Renal pelvis (tissue), 4 donors: Measurements from ENCODE around the gene ASTN2. TPM values are rescaled to one million over a fixed set of nuclear protein-coding genes. Genes with fewer than 3 reads are reported as not detected.

Source experiments
- DNase-seq: peaks from one replicate; pipeline ENCODE4 v3.0.0-alpha.2; 2013
- polyA plus RNA-seq, 3 donors: library from polyadenylated mRNA; unstranded; fragments of 120-200 nt; gene quantifications; one replicate each; pipeline ENCODE4 v1.2.1, GENCODE V29; 2013; ENCODE audit not compliant: insufficient read length in 3 of 3

Gene ASTN2
- polyA plus RNA-seq, 3 donors, result 14.8 to 16.2 (median 15.9) TPM

DNA sequence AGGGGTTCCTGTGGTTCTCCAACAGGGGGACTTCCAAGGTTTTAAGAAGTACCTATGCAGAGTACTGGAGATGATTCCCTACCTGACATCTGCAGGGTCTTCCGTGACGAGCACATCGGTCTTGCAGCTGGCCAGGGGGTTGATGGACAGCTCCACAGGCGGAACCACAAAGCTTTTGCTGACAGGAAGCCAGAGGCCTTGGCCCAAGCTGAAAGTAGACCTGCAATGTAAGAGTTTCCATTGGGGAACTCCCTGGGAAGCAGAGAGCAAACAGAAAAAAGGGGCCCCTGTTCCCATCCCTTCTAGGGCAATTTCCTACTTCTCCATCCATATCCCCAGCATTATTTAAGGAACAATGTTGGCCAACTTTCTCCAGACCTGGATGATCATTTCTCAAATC lies 439.7 kb downstream of the ASTN2 start:
- no peak for DNase-seq

DNA sequence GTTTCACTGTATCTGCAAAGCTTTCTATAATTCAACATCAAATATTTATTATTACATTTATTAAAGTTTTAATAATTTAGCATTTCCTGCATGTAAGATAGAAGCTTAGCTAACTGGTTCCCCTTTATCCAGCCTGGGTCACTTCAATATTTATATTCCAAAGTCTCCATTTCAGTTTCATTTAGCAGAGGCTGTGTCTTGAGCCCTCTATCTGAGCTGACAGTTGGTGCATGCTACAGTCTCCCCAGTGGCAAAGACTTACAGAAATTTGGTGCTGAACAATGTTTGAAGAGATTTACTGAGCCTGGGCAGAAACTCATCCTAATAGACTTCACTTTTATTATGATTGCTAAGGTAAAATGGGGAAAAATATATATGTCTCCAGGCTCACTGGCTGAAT lies 448.7 kb downstream of the ASTN2 start:
- no peak for DNase-seq

DNA sequence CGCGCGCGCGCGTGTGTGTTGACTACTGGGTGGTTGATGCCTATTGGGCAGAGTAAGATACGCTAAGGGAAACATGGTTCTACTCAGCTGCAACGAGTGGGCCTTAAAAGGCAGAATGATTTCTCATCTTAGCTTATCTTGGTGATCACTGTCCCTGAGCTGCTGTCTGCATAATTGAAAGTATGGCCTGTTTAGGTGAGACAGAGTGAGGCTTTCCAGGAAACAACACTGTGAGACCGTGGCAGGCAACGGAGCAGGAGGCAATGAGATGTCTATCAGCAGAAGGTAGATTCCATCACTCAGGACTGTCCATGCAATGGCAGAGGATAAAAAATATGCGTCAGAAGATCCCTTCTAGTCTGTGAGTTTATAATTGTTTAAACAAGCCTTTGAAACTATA lies 450.6 kb downstream of the ASTN2 start:
- no peak for DNase-seq

DNA sequence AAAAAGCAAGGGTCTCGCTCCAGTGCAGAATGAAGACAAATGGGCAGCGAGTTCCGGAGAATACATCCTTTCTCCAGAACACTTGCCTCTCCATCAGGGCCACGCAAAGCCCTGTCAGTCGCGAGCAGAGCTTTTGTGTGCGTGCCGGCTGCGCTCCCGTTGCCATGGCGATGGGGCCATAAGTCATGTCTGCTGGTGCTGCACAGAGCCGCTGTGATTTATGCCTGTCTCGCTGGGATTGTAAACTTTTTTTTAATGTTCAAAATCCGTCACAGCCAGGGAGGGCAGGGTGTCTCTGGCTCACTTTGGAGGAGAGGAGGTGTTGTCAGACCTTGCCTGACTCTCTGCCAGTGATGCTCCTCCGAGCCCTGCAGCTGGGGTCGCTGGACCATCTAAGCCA lies 455.0 kb downstream of the ASTN2 start:
- peak; percentile 58 for DNase-seq

DNA sequence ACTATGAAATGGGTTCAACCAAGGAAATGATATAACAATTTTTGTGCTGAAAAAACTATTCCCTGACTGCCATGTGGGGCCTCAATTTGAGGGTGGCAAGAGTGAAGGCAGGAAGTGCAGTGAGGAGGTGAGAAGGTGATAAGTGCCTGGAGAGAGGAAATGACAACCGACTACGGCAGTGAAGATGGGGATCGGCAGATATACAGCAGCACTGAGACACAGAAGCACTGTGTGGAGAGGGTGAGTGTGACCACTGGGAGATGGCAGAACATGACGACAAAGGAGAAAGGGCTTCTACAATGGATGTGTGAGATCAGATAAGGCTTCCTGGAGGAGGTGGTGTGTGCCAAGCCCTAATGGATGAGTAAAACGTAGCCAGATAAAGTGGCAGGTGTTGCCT lies 456.0 kb downstream of the ASTN2 start:
- no peak for DNase-seq

DNA sequence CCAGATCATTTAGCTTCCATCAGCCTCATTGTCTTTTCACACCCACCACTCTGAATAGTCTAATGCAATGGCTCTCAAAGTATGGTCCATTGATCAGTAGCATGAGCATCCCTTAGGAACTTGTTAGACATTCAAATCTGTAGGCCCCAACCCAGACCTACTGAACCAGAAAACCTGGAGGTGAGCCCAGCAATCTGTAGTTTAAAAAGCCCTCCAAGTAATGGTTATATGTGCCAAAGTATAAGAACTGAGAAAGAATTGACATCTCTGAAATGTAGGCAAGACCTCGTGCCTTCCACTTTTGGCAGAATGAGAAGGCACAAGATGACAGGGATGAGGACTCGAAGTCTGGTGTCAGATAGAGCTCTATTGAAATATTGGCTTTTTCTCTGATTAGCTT lies 460.1 kb downstream of the ASTN2 start:
- no peak for DNase-seq

DNA sequence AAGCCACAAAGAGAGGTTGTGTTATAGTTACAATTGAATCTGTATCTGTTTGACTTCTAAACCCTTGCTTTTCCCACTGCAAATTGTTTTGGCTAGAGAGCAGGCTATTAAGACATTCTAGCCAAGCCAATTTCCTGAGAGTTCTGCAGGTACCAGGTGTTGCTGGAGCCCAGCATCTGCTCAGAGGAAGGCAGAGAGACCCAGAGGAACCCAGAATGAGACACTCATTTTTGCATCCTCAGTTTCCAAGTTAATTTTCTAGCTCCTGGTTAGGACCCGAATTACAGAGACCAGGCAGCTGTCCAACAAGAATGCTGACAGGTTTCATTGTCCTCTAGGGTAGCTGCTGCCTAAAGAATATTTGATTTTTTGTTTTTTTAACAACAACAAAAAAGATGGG lies 461.6 kb downstream of the ASTN2 start:
- no peak for DNase-seq

DNA sequence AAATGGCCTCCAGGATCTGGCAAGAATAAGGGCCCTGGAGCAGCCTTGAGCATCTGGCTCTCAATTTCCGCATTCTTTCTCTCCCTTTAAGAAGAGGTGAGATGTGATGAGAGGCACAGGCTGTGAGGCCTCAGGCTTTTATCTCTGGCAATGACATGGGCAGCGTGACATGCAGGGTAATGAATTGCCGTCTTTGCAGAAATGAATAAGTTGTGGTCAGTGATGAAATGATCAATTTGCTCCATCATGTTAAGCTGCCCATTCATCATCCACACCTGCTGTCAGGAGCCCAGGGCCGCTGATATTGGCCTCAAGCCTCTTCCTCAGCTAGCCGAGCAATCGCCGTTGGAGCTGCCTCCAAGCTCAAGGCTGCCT lies 462.4 kb downstream of the ASTN2 start:
- no peak for DNase-seq

DNA sequence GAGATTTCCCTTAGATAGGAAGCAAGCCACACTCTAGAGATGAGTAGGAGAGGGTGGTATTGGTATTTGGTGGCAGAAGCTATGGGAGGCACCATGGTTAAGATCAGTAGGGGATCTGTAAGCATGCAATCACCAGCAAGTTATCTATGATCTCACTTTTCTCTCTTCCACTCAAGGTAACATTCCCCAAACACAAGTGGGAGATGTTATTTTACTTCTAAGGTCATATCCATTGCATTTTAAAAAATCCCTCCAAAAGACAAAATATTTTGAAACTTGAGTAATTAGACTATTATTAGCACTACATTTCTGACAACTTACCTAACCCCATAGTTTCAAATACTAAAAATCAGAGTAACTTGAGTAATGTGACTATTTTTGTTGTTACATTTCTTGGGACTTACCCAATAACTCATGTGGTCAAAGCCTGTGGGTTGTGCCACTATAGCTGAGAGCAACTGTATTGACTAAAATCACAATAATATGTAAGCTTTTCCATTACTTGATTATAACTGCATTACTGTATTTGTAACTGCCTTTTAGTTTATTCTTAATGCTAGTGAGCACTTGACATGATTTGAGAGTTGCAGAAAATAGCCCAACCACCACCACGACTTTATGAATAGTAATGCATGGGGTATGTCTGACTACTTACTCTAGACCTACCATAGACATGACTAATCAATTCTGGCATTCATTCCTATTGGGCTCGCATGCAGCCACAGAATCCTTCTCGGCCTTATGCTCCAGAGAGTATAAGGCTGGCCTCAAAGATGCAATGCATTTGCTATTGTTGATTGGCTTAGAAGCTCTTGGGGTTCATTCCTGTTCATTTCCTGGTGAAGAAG lies 463.0 kb downstream of the ASTN2 start:
- DNase-seq, result no peak

DNA sequence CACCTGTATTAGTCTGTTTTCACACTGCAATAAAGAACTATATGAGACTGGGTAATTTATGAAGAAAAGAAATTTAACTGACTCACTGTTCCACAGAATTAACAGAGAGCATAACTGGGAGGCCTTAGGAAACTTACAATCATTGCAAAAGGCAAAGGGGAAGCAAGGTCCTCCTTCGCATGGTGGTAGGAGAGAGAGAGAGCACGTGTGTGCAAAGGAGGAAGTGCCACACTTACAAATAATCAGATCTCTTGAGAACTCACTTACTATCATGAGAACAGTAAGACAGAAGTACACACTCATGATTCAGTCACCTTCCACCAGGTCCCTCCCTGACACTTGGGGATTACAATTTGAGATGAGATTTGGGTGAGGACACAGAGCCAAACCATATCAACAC lies 469.0 kb downstream of the ASTN2 start:
- no peak for DNase-seq

DNA sequence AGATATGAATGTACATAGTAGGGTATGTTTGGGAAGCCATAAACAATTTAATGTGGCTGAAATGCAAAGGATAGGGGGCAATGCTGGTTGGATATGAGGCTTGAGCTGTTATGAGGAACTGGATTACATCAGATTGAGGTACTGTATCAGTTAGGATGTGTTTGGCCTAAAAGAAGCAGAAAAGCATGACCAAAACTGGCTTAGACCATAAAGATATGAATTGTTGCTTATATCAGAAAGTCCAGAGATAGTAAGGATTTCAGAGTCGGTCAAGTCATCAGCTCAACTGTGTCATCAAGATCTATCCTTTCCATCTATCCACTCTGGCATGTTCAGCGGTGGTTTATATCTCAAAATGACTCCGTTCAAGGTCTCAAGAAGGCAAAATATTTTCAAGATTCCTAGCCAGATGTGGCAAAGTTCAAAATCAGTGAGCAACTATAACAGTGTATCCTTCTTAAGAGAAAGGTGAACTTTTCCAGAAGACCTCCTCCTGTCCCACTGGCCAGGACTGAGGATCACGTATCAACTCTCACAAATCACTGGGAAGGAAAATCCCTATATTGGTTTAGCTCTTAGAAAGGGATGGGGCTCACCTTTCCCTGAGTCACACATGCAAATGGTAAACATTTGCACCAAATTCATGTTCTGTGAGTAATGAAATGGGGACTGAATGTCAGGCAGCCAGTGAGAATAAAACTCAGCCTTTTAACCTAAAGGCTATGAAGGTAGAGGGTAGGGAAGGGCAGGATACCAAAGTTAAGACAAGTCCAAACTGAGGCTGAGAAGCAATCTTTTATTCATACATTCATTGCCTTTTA lies 469.9 kb downstream of the ASTN2 start:
- no peak for DNase-seq

DNA sequence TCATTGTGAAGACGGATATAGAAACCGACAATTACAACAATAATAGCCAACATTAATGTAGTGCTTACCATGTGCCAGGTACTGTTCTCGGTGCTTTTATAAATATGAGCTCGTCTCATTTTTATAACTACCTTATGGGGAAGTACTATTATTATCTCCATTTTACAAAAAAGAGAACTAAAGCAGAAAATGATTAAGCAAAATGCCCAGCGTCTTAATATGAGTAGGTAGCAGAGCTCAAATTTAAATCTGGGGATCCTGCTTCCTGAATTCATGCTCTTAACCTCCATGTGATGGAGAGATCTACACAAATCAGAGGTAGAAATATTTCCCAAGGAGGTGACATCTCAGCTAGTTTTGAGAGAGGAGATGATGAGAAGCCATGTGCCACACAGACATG lies 470.9 kb downstream of the ASTN2 start:
- no peak for DNase-seq

DNA sequence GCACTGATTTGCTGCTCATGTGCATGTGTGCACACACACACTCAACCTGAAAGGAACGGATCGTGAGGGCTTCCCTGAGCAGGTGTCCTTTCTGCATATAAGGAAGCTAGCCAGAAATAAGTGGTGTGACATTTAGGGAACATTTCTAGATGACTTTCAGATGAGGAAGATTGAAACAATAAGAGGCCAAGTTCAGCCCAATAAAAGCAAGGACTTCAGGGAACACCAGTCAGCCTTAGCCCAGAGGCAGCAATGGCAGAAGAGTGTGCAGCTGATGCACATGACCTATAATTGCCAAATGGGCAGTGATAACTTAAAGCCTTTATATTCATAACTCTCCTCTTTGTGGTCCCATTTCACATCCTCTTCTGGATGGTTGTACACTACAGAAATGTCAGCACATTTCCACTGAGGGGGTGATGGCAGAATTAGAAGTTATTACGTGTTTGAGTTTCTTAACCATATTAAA lies 472.2 kb downstream of the ASTN2 start:
- DNase-seq, result no peak

DNA sequence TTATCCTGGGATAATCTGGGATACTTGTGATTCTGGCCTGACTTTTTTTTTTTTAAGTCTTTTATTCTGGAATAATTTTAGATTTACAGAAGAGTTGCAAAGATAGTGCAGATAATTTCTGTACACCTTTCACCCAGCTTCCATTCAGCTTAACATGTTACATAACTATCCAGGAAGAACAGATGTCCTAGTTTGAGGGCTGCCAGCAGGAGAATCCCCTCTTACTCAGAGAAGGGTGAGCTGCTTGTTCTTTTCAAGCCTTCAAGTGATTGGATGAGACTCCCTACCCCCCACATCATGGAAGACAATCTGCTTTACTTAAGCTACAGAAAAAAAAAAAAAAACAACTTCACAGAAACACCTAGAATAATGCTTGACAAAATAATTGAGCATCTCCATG lies 473.6 kb downstream of the ASTN2 start:
- no peak for DNase-seq

DNA sequence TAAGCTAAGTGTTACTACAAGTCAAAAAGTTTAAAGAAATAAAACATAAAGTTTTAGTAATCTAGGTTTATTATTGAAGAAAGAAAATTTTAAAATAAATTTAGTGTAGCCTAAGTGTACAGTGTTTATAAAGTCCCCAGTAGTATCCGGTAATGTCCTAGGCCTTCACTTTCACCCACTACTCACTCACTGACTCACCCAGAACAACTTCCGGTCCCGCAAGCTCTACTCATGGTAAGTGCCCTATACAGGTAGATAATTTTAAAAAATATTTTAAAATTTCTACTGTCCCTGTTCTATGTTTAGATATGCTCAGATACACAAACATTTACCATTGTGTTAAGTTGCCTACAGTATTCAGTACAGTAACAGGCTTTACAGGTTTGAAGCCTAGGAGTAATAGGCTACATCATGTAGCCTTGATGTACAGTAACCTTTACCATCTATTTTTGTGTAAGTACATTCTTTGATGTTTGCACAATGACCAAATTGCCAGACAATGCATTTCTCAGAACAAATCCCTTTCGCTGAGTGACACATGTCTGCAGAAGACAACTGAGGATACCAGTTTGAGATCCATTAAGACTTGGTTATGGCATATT lies 474.1 kb downstream of the ASTN2 start:
- DNase-seq, result no peak

DNA sequence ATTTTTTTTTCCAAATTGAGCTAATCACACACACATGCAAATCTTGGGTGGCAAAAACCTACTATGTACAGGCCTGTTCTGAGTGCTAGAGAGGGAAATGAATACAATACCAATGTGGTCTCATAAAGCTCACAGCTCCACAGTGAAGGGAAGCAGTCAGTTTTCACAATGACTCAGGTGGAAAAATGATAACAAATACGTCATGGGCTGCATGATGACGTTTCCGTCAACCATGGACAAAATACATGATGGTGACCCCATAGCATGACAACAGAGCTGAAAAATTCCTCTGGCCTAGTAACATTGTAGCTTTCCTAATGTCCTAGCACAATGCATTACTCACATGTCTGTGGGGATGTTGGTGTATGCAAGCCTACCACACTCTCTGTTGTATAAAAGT lies 475.2 kb downstream of the ASTN2 start:
- DNase-seq, result no peak

DNA sequence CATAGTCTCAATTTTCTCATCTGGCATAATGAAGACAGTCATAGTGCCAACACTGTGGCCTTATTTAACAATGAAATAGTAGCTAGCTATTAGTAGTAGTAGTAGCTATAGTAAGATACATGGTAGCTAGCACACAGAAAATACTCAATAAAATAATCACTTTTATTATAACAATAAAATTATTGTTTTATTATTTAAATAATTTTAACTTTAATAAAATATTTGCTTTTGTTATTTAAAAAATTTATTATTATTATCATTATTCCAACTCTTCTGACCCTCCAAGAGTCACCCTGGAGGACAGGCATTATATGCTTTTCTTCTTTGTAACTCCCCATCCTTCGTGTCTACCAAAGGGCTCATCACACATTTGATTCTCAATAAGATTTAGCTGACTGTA lies 475.7 kb downstream of the ASTN2 start:
- no peak for DNase-seq

DNA sequence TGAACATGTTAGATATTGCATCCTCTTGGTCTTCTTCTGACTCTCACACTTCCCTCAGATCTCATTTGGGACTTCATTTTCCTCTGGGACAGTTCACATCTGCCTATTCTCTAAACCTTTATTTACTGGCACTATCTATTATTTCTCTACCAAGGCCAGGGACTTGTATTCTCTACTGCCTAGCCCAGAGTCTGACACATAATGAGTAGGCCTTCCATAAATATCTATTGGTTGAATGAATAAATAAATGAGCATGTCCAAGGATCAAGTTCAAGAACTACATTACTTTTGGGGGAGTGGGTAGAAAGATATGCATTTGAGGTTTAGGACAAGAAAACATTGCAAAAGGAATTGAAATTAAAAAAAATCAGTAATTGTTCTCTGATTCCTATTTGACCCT lies 477.5 kb downstream of the ASTN2 start:
- DNase-seq, result no peak

DNA sequence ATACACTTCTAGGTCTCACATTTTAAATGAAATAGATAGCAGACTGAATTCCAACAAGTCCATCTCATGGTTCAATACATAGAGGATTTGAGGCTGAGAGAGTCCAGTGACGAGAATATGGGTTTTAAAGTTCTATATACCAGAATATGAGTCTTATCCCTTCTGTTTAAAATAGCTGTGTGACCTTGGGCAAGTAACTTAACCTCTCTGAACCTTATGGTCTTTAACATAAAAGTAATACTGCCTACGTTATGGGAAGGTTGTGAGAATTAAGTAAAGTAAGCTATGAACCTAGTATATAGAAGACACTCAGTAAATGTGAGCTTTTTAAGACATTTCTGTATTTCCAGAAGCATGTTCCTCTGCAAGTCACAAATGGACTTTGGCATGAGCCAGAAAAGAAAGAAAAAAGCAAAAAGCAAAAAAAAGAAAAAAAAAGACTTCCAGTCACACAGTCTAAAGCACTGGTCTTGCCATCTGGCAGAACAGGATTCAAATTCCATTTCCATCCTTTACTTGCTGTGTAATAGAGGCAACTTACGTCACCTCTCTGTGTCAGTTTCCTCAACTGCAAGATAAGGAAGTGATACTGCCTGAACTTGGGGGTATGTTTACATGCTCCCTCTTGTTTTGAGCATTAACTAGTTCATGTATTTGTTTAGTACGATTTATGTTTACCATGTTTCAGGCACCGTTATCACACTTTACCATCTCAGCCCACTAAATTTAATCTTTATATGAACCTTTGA lies 479.5 kb downstream of the ASTN2 start:
- no peak for DNase-seq

DNA sequence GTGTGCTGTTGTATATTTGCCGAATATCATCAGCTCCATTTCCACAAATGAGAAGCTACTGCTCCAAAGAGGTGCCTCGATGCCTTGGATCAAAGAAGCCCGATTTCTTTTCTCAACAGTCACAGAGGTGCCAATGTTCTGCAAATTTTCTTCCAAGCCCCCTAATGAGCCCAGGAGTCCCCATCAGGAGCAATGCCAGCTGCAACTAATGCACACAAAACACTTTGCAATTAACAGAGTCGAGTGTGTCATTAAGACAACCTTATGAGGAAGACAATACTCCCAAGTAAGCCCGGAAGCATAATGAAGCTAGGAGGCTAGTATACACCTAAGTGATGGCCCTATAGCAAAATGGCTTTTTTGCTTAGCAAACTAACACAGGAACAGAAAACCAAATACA lies 480.7 kb downstream of the ASTN2 start:
- DNase-seq, result no peak

DNA sequence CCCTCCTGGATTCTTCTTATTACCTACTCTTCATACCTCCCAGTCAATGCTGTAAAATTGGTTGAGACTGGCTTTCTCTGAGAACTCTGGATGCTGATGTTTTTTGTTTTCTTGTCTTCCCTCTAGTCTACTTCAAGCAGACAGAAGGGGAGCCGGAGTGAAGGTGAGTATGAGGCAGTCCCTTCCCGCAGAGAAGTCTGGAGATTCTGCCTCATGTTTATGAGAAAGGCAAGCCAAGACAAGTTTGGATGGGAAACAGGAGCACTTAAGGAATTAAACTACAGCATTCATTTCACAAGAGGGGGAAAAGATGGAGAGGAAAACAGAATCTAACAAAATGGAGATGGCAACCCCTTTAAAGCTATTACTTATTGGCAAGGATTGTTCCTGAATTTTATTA lies 481.6 kb downstream of the ASTN2 start:
- DNase-seq, result no peak

DNA sequence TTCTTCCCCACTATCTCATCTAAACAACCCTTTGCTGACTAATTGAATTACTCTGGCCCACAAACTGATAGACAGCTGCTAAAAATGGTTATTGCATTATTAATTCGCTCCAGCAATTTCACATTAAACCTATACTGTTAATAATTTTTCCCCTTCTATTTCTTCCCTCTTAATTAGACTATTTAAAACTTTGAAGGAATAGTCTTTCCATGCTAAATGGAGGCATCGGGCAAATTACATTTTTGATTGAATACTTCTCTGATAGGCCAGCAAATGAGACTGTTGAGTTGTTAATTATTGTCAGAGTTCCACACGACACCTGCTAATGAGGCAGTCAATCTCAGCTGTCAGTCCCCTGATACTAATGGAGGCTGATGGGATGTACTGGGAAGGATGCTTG lies 485.2 kb downstream of the ASTN2 start:
- DNase-seq, result no peak
